Activated CD8-positive, alpha-beta T cell treated with anti-CD3 and anti-CD28 coated beads for 36 hours (primary cell): Measurements from ENCODE around the gene FDX1. TPM values are rescaled to one million over a fixed set of nuclear protein-coding genes. Genes with fewer than 3 reads are reported as not detected.

Experiments
- ATAC-seq: fragments of 200-7000 bp; cut with Tn5 transposase; one replicate; pipeline ENCODE4 v1.10.0; 2021; ENCODE audit warnings: mild to moderate bottlenecking, moderate library complexity
- CTCF ChIA-PET: fragments of 350-600 bp; sonication (Branson Sonifier 250); formaldehyde crosslinking; loops from one replicate; lab custom pipeline; 2021; ENCODE audit warnings: antibody characterized with exemption; lab: Charles Lee
- POLR2A ChIA-PET: fragments of 350-600 bp; sonication (Branson Sonifier 250); formaldehyde crosslinking; loops from one replicate; lab custom pipeline; 2021; ENCODE audit warnings: antibody characterized with exemption; lab: Charles Lee
- DNase-seq: peaks from one replicate; pipeline ENCODE4 v3.0.0-alpha.2; 2020
- H3K27ac Mint-ChIP-seq: one replicate; pipeline ENCODE4 v1.8.0; 2021; ENCODE audit warnings: mild to moderate bottlenecking, mixed read lengths
- H3K27me3 Mint-ChIP-seq: one replicate; pipeline ENCODE4 v1.8.0; 2021; ENCODE audit warnings: mixed read lengths
- H3K36me3 Mint-ChIP-seq: one replicate; pipeline ENCODE4 v1.8.0; 2021; ENCODE audit warnings: low read depth, mixed read lengths
- H3K4me1 Mint-ChIP-seq: one replicate; pipeline ENCODE4 v1.8.0; 2021; ENCODE audit warnings: low read depth, mixed read lengths
- H3K4me3 Mint-ChIP-seq: one replicate; pipeline ENCODE4 v1.8.0; 2021; ENCODE audit warnings: mild to moderate bottlenecking, moderate library complexity, mixed read lengths
- H3K9me3 Mint-ChIP-seq: one replicate; pipeline ENCODE4 v1.8.0; 2021; ENCODE audit warnings: mixed read lengths
- CTCF ChIP-seq: fragments of 200-600 bp; IDR thresholded peaks from one replicate; pipeline ENCODE4 v1.8.0; 2022; ENCODE audit warnings: antibody characterized with exemption, mild to moderate bottlenecking
- intact Hi-C: fragments of 100-400 bp; cut with micrococcal nuclease; formaldehyde crosslinking; loops from one replicate; pipeline ENCODE4 v1.10.0; 2022
- total RNA-seq, 2 experiments: library from RNA; stranded (reverse); gene quantifications; one replicate each; pipeline ENCODE4 v1.2.3, GENCODE V29; 2021

FDX1 gene
- total RNA-seq, 2 experiments from 2014 or later, result 16.9 to 17.2 TPM

DNA sequence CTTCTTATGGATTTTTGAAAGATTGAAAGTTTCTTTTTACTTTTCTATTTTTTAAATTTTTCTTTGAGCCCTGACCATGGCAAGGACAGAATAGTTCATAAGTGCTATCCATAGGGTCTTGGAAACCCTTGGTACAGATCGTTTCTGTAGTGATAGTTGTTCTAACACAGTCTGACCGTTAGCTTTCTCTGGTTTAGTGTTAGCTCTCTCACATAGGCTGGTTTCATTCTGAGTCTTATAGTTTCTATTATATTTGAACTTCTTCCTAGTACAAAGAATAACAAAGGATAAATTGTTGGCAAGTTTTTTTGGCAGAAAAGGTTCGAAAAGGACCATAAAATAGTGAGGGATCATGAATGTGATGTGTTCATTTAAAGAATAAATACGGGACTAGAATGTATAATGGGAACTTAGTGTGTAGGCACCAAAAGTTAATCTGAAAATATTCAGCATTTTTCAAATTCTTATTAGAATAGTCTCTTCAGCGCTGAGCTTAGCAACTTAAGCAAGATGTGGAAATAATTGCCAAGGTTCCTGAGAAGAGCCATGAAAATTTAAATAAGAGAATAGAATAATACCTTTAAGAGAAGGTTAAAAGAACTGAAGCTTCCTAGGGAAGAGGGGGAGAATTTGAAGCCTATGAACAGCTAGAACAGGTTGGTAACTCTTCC is 24.1 kb downstream of the FDX1 start:
- DNase-seq (no peak), ATAC-seq (peak; percentile 56)
- peak overlapping the region; percentile 11 for H3K4me3 Mint-ChIP-seq
- peaks cover 22% of the 10 kb centered on the region for H3K36me3 Mint-ChIP-seq
- no peaks in the 10 kb centered on the region for H3K9me3 Mint-ChIP-seq
- POLR2A ChIA-PET, result no interaction called here
- H3K27me3 Mint-ChIP-seq, result no peaks in the 10 kb centered on the region
- peak overlapping the region; percentile 47 for H3K27ac Mint-ChIP-seq
- intact Hi-C loops, result no loop called here
- TF ChIP-seq CTCF, result no peak
- H3K4me1 Mint-ChIP-seq, result peaks cover 40% of the 10 kb centered on the region
- CTCF ChIA-PET, result no interaction called here

- Mint-ChIP-seq H3K4me3 (no peak overlapping the region), H3K36me3 (peaks cover 22% of the 10 kb centered on the region), H3K27me3 (no peaks in the 10 kb centered on the region), H3K9me3 (no peaks in the 10 kb centered on the region), H3K4me1 (peaks cover 40% of the 10 kb centered on the region), H3K27ac (no peak overlapping the region)
- POLR2A ChIA-PET, result interaction anchor here (0.6 kb wide), 1 partner anchor 396 kb away, joined by 4 read pairs; no protein-coding TSS in a partner anchor
- no peak for DNase-seq
- peak; percentile 75 for ATAC-seq
- intact Hi-C loops, result no loop called here
- no peak for TF ChIP-seq CTCF
- CTCF ChIA-PET, result interaction anchor here (1.4 to 1.5 kb wide), 2 partner anchors 10 to 19 kb away, joined by 3 to 4 read pairs; no protein-coding TSS in a partner anchor
These were observed 24.9 kb downstream of the FDX1 start for GRCh38 chr11:110454609-110455008.

- intact Hi-C loops, result no loop called here
- Mint-ChIP-seq H3K36me3 (peaks cover 26% of the 10 kb centered on the region), H3K9me3 (no peaks in the 10 kb centered on the region), H3K4me3 (no peak overlapping the region), H3K27ac (peak overlapping the region; percentile 19), H3K27me3 (no peaks in the 10 kb centered on the region), H3K4me1 (peaks cover 40% of the 10 kb centered on the region)
- TF ChIP-seq CTCF, result no peak
- DNase-seq (peak; percentile 16), ATAC-seq (peak; percentile 55)
- CTCF ChIA-PET, result interaction anchor here (1.4 to 1.5 kb wide), 2 partner anchors 9 to 20 kb away, joined by 3 to 4 read pairs; no protein-coding TSS in a partner anchor
- POLR2A ChIA-PET, result no interaction called here
These were observed 26.0 kb downstream of the FDX1 start for GRCh38 chr11:110455718-110456117.

GRCh38 chr11:110463153-110463552 is 33.4 kb downstream of the FDX1 start:
- peaks cover 2% of the 10 kb centered on the region for H3K4me1 Mint-ChIP-seq
- H3K27ac Mint-ChIP-seq, result no peak overlapping the region
- peak; percentile 54 for TF ChIP-seq CTCF
- H3K36me3 Mint-ChIP-seq, result peaks cover 18% of the 10 kb centered on the region
- no peaks in the 10 kb centered on the region for H3K27me3 Mint-ChIP-seq
- peak; percentile 56 for DNase-seq
- intact Hi-C loops, result no loop called here
- ATAC-seq, result peak; percentile 58
- H3K4me3 Mint-ChIP-seq, result no peak overlapping the region
- ChIA-PET CTCF (interaction anchor here (1.4 to 2.9 kb wide), 5 partner anchors 17 to 767 kb away, joined by 3 to 8 read pairs (median 3); no protein-coding TSS in a partner anchor), POLR2A (no interaction called here)
- no peaks in the 10 kb centered on the region for H3K9me3 Mint-ChIP-seq

- no peak overlapping the region for H3K27ac Mint-ChIP-seq
- no peak for ATAC-seq
- H3K4me1 Mint-ChIP-seq, result peaks cover 2% of the 10 kb centered on the region
- intact Hi-C loops, result no loop called here
- H3K27me3 Mint-ChIP-seq, result no peaks in the 10 kb centered on the region
- DNase-seq, result no peak
- no peak overlapping the region for H3K4me3 Mint-ChIP-seq
- H3K9me3 Mint-ChIP-seq, result no peaks in the 10 kb centered on the region
- TF ChIP-seq CTCF, result no peak
- peaks cover 18% of the 10 kb centered on the region for H3K36me3 Mint-ChIP-seq
- ChIA-PET CTCF (interaction anchor here (1.5 to 2.9 kb wide), 3 partner anchors 14 to 264 kb away, joined by 3 to 8 read pairs (median 5); no protein-coding TSS in a partner anchor), POLR2A (no interaction called here)
These were observed 35.5 kb downstream of the FDX1 start for GRCh38 chr11:110465231-110465630.
